HPDE6-E6E7 (cell line): ENCODE measurements around the gene IP6K3.

Experiments
- DNase-seq: peaks from one replicate; pipeline ENCODE4 v3.0.0; 2011; ENCODE audit warnings: missing footprints; ENCODE audit errors: extremely low spot score

The IP6K3 gene

DNA sequence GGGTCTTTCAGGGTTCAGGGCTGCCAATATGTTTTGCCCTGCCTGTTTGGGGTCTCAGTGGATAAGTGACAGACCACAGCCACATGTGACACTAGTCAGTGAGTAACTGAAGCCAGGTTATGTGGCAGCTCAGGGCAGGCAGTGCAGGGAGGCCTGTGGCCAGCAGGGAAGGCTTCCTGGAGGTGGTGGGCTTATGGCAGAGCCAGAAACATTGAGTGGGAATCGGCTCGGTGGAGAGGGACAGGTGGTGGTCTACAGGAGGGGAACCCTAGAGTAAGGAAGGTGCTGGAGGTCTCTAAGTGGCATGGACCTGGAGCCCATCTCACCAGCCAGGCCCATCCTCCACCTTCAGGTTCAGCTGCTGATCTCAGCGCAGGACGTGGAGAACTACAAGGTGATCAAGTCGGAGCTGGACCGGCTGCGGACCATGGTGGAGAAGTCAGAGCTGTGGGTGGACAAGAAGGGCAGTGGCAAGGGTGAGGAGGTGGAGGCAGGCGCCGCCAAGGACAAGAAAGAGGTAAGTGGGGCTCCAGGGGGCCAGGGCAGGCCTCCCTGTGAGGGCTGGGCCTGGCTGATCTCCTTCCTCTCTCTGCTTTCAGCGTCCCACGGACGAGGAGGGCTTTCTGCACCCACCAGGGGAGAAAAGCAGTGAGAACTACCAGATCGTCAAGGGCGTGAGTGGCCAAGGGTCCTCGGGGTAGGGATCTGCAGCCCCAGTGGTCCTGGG, 70.1 kb downstream of the IP6K3 start:
- no peak for DNase-seq

DNA sequence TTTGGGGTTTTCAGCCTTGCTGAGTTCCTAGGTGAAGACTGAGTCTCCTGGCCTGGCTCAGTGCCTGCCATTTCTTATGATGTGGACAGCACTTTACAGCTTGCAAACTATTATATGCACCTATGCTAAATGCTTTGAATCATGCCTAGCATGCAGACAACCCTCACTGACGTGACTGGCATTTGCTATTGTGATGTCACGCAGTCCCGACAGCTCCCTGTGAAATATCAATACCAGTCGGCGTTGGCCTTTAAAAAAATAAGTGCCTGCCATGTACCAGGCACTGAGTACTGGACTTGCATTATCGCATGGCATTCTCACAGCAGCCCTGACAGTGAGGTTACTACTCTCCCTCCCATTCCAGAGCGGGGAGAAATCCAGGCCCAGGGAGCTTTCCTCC, 70.7 kb downstream of the IP6K3 start:
- DNase-seq: no peak

DNA sequence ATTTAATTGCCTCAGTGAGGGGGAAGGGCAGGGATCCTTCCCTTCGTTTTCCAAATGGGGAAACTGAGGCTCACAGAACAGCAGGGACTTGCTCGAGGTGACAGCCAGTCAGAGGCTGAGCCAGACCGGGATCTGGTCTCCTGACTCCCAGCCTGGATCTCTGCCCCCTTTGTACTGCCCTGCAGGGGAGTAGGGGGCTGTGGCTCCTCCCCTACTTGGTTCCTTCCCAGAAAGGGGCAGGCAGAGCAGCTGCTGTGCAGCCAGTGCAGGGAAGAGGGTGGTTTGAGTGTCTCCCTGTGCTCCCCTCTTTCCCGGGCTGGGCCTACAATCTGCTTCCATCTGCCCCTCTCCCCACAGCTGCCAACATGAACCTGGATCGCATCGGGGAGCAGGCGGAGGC, 72.9 kb downstream of the IP6K3 start:
- DNase-seq: no peak

DNA sequence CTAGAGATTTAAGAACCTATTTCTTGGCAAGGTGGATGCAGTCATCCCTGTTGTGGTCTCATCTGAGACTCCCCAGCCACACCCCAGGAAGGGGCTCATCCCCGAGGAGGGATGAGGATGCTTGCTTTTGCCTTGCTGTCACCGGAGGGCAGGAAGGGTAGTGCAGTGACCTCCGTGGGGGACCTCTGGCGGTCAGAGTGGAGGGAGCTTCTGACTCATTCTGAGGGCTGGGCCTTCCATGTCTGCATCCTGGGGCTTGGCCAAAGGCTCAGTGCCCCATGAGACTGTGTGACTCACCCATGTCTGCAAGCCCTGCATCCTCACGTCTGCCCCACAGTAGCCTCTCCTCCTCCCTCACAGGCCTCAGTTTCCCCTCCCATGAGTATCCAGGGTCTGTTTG, 73.9 kb downstream of the IP6K3 start:
- DNase-seq: peak; percentile 81

DNA sequence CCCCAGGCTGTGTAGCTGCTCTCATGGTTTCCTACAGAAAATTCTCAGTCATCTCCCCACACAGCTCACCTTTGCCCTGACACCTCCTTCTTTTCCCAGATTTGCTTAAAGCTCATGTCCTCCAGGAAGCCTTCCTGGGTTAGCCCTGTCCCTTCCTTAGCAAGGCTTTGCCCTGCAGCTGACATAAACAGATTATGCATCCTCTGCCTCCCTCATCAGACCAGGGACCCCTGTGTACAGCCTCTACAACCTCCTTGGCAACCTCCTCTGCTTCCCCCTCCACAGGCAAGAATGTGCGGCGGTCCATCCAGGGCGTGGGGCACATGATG, 75.0 kb downstream of the IP6K3 start:
- no peak for DNase-seq
